Astrocyte (in vitro differentiated cells and primary cell): Measurements from ENCODE around the gene SYT2.

ENCODE experiments used
- EZH2 ChIP-seq: IDR thresholded peaks from 2 replicates; pipeline ENCODE4 v1.6.1; 2012; ENCODE audit warnings: mild to moderate bottlenecking, low read length, inconsistent platforms; ENCODE audit not compliant: insufficient read depth
- TF ChIP-seq, protein P1 (sequence below): IDR thresholded peaks from 2 replicates; pipeline ENCODE4 v1.5.1; 2011; ENCODE audit warnings: low read depth, mild to moderate bottlenecking, inconsistent platforms, low read length, moderate library complexity; ENCODE audit not compliant: insufficient read depth

DNA sequence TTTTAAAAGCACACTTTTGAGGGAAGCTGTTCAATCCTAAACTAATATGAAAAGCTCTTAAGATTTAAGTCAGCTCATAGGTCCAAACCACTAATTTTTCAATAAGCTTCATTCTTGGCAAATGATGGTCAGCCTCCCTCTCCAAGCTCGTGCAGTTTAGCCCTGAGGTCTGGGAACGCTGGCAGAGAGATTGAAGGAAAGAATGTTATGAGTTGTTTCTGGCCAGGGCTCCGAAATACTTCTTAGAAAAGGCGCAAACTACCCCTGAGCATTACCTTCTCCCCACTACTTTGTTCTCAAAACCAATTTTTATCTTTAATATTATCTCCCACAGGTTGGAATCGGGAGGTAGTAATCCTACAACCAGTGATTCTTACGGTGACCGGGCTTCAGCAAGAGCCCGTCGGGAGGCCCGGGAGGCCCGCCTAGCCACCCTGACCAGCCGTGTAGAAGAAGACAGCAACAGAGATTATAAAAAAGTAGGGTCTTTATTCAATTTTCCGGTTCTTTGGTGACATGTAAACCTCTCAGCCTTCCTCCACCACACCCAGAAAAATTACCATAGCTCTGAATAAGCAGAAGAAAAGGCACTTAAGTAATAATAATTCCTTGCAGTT lies 147.7 kb downstream of the SYT2 start:
- TF ChIP-seq EZH2, result no peak
- TF ChIP-seq, protein P1, sequence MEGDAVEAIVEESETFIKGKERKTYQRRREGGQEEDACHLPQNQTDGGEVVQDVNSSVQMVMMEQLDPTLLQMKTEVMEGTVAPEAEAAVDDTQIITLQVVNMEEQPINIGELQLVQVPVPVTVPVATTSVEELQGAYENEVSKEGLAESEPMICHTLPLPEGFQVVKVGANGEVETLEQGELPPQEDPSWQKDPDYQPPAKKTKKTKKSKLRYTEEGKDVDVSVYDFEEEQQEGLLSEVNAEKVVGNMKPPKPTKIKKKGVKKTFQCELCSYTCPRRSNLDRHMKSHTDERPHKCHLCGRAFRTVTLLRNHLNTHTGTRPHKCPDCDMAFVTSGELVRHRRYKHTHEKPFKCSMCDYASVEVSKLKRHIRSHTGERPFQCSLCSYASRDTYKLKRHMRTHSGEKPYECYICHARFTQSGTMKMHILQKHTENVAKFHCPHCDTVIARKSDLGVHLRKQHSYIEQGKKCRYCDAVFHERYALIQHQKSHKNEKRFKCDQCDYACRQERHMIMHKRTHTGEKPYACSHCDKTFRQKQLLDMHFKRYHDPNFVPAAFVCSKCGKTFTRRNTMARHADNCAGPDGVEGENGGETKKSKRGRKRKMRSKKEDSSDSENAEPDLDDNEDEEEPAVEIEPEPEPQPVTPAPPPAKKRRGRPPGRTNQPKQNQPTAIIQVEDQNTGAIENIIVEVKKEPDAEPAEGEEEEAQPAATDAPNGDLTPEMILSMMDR, result no peak
